Tibial nerve (tissue), 4 donors: ENCODE measurements around the gene MACF1.

ENCODE experiments used
- EP300 ChIP-seq, 2 donors: sonication (generic); formaldehyde crosslinking; IDR thresholded peaks; one replicate each; pipeline ENCODE4 v1.6.1; 2017; ENCODE audit warnings: antibody characterized with exemption in 2 of 2, mild to moderate bottlenecking in 1 of 2
- POLR2A ChIP-seq, 2 donors: fragments of 450-650 bp; IDR thresholded peaks; one replicate each; pipeline ENCODE4 v1.6.1; 2017; ENCODE audit warnings: antibody characterized with exemption in 2 of 2, mild to moderate bottlenecking in 2 of 2, moderate library complexity in 2 of 2
- TF ChIP-seq, protein P1 (sequence below), 5 experiments: fragments of 200-600 bp in 3 of 5; fragments of 450-650 bp in 2 of 5; sonication (generic) in 3 of 5; IDR thresholded peaks; one replicate each; pipeline ENCODE4 v1.5.1; 2016 to 2019; ENCODE audit warnings: antibody characterized with exemption in 5 of 5, mild to moderate bottlenecking in 3 of 5, moderate library complexity in 2 of 5

DNA sequence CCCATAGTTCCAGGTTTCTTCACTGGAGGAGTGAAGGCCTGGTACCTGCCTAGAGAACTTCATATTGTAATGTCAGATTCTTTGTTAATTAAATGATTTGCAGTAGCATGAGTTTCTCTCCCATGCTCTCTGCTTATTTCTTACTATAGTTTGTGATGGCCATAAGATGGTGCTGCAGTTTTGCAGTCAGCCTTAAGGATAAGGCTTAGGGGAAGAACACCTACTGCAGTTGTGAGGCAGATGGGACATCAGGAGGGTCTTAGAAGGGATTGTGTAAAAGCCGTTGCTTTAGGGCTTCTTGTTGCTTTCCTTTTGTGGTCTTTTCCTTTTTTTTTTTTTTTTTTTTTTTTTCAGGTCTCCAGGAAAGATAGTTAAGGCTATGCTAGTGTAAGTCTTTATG is 61.8 kb downstream of the MACF1 start:
- TF ChIP-seq, protein P1, sequence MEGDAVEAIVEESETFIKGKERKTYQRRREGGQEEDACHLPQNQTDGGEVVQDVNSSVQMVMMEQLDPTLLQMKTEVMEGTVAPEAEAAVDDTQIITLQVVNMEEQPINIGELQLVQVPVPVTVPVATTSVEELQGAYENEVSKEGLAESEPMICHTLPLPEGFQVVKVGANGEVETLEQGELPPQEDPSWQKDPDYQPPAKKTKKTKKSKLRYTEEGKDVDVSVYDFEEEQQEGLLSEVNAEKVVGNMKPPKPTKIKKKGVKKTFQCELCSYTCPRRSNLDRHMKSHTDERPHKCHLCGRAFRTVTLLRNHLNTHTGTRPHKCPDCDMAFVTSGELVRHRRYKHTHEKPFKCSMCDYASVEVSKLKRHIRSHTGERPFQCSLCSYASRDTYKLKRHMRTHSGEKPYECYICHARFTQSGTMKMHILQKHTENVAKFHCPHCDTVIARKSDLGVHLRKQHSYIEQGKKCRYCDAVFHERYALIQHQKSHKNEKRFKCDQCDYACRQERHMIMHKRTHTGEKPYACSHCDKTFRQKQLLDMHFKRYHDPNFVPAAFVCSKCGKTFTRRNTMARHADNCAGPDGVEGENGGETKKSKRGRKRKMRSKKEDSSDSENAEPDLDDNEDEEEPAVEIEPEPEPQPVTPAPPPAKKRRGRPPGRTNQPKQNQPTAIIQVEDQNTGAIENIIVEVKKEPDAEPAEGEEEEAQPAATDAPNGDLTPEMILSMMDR (IDR thresholded peaks at IDR 0.05) = peak in 1 of 5 experiments; percentile 6
- TF ChIP-seq POLR2A (IDR thresholded peaks at IDR 0.05) = no peak
- no peak for TF ChIP-seq EP300 (IDR thresholded peaks at IDR 0.05)
